HG03280 (cell line): ENCODE data around the gene ATP8B4.

Experiments used
- ATAC-seq: cut with Tn5 transposase; IDR thresholded peaks from one replicate; pipeline ENCODE4 v1.9.1; 2021; ENCODE audit warnings: mild to moderate bottlenecking, moderate library complexity; ENCODE audit not compliant: unreplicated experiment

The ATP8B4 gene

DNA sequence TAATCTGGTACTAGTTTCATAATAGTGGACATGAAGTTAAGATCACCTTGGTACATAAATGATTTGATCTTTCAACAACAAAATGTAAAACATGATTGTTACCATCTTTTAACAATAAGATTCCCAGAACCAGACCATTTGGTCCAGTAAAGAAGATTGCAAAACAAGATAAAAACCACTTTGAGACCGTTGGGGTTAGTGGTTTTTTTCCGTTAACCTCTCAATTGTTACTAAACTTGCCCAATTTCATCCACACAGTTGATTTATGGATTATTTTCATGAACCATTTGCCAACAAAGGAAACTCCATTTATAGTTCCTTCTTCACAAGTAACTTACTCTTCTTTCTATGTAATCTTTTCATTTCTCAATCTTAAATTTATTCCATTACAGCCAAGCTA, 53.8 kb downstream of the ATP8B4 start:
- no peak for ATAC-seq

DNA sequence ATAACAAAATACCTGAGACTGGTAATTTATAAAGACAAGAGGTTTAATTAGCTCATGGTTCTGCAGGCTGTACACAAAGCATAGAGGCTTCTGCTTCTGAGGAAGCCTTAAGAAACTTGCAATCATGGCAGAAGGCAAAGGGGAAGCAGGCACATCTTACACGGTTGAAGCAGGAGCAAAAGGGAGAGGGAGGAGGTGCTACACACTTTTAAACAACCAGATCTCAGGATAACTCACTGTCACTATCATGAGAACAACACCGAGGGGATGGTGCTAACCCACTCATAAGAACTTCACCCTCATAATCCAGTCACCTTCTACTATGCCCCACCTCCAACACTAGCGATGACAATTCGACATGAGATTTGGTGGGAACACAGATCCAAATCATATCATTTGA, 54.4 kb downstream of the ATP8B4 start:
- ATAC-seq = no peak

GRCh38 chr15:50063226-50063625, 55.8 kb downstream of the ATP8B4 start:
- ATAC-seq = no peak

DNA sequence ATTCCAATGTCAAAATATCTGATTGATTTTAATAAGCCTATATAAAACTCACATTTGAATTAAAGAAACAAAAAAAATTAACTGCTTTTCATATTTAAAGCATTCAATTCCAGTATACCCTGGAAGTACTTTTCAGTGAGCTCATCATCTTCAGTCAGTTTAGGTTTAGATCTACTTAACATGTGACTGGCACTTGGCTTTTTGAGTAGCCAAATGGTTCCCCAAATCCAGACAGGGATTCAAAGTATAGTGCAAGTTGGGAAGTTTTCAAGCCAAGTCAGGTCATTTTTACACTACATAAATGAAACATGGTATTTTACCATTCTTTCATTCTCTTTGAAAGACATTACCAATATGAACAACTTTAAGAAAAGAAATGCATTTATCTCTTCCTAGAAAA, 57.5 kb downstream of the ATP8B4 start:
- no peak for ATAC-seq

DNA sequence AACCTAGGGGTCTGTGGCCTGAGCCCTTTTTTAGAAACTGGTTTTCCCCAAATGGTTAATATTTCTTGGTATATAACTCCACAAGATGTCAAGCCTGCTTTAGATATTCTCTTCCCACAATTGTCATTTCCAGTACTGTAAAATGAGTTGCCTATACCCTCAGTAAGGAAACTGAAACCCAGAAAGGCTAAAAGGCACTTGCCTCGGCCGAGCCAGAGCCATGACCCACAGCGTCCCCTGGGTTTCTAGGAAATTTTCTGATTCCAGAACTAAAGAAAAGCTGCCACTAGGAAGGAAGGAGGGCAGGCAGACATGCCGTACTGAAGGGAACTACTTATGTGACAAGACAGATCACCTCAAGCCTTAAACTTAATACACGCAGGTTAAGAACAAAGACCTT, 59.1 kb downstream of the ATP8B4 start:
- no peak for ATAC-seq

DNA sequence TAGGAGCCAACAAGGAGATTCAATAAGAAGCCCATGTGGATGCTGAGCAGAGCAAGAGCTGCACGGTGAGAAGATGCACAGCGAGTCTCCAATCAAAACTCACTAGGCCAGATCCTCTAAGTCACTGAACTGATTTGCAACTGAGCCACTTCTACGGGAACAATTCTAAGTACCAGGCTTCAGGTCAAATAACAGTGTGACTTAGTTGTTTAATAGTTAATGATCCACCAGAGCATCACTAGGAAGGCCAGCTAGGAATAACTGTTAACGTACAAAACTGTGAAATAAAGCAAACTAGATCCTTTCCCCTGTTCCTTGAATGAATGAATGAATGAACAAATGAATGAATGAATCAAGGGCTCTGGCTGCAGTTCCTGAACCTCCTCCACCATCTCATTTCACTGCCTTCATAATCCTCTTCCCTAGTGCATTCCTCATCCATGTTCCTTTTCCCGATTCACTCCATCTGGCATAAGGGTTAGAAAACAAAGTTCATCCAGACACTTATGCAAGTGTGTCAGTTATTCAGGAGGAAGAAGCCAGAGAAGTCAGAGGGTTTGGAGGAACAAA, 59.7 kb downstream of the ATP8B4 start:
- no peak for ATAC-seq

DNA sequence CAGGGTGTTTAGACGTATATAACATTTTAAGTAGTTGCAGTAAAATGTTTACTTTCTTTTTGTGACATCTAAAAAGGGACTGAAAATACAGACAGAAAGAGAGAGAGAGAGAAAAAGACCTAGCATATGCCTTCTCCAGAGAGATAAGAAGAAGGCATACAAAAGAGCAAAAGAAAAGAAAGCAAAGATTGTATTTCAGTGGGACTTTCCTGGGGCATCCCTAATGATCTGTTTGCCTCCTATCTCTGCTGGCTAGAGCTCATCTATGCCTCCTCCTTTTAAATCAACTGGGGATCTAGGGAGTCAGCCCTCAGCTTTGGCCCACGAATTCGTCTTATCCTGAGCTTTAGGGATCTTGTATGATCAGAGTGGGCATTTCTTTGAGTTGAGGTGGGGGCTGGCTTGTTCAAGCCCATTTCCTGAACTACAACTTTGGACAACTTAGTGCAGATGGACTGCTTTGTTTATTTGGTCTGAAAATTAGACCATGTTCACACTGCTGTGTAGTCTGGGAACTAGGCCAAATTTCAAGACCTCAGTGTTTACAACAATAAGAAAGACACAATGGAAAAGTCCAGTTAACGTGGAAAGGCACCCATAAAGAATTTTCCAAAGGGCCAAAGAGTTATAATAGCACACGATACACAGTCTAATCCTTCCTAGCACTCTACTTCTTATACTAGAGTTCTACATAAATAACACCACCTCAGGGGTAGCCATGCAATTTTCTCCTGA, 61.0 kb downstream of the ATP8B4 start:
- ATAC-seq = no peak

GRCh38 chr15:50057196-50057595, 61.8 kb downstream of the ATP8B4 start:
- no peak for ATAC-seq

DNA sequence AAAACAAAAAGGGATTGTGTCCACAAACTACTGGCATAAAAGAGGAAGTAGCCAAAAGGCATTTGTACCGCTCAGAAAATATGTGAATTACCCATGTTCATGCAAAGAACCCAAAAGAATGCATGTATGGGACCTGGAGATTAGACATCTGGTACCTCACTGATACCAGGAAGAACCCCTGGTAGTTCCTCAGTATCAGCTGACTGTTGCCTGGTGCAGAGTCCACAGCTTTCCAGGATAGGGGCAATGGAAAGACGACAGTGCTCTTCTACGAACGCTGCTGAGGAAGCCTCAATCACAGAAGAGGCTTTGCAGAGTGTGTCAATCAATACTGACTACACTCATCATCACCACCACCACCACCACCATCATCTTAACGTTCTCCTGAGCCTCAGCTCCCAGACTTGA, 63.3 kb downstream of the ATP8B4 start:
- no peak for ATAC-seq

- ATAC-seq = no peak
These were observed 63.7 kb downstream of the ATP8B4 start for GRCh38 chr15:50055332-50055731.

DNA sequence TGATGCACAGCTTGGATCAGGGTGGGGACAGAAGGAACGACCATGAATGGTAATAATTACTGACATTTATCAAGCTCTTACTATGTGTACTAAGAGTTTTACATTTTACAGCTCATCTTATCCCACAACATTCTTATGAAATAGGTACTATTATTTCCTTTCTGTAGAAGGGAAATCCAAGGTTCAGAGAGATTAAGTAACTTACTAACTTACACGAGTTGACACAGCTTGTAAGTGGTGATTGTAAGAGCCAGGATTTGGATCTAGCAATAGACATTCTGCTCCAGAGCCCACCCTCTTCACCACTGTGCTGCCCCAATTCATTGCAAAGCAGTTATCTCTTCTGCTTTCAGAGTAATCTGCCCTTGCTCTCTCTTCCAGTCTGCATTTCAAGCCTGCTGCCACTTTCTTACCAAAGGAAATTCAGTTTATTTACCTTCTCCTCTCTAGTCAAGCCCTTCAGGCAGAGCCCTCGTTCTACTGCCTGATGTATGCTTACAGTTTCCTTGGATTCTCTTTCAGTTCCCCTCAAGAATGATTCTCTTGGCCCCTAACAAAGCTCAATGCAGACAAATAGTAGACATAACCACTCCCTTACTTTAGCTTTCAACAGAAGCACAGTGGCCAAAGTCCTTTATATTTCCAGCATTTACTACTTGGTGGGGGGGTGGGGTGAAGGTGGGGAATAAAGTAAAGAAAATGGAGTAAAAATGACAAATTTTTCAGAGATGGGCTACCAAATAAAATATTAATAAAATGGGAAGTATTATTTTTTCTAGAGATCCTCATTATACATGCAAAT, 65.8 kb downstream of the ATP8B4 start:
- no peak for ATAC-seq

DNA sequence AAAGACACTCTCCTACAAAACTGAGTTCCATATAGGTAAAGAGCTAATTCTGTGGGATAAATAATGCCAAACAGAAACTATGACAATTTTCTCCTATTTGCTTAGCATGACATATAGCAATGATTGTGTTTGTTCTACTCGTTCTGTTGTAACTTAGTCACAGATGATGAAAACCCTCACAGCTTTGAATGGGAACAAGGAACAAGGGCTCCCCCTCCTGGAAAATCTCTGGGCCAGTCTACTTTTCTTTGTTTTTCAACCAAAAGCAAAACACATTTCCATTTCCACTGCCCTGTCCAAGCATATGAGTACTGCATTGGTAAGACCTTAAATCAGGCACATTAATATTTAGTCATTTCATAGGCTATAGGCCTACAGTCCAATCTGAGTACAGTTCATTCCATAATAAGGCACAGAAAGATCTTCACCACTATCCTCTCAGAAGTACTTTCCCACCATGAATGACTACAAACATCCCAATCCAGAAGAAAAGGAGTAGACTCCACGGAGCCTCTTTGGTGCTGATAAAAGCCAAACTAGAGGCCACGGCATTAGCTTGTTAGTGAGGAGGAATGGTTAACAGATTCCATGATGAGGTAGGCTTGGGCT, 67.1 kb downstream of the ATP8B4 start:
- ATAC-seq = no peak

- ATAC-seq = no peak
These were observed 67.9 kb downstream of the ATP8B4 start for GRCh38 chr15:50050986-50051743.

- no peak for ATAC-seq
These were observed 69.2 kb downstream of the ATP8B4 start for GRCh38 chr15:50049871-50050270.

GRCh38 chr15:50046867-50047266, 72.2 kb downstream of the ATP8B4 start:
- no peak for ATAC-seq

GRCh38 chr15:50046159-50046558, 72.9 kb downstream of the ATP8B4 start:
- peak; percentile 89 for ATAC-seq

GRCh38 chr15:50044904-50045303, 74.1 kb downstream of the ATP8B4 start:
- ATAC-seq = no peak

- ATAC-seq = no peak
These were observed 74.6 kb downstream of the ATP8B4 start for GRCh38 chr15:50044406-50044805.

- no peak for ATAC-seq
These were observed 76.3 kb downstream of the ATP8B4 start for GRCh38 chr15:50042775-50043174.

DNA sequence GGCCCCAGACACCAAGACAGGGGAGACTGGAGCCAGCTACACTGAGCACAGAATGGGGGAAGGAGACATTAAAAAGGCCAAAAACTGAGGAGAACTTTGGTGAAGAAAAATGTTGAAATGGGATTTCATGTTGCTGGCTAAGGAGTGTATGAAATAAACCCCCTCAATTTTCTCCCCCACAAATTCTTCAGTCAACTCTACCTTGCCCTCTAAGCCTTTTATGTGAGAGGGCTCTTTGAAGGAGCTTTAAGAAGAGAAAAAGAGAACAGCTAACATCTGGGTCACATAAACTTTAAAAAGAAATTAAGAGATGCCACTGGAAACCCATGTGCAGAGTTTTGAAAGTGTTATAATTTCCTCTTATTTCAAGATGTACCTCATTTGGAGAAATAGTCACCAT, 88.6 kb downstream of the ATP8B4 start:
- no peak for ATAC-seq

- ATAC-seq = no peak
These were observed 90.7 kb downstream of the ATP8B4 start for GRCh38 chr15:50028326-50028725.
